ENCODE measurements around the gene MUC20. TPM values are rescaled to one million over a fixed set of nuclear protein-coding genes. Genes with fewer than 3 reads are reported as not detected.

Gene MUC20
- total and polyA plus RNA-seq, 2 experiments from 2014 or later = 0.29 TPM; not detected in 1

DNA sequence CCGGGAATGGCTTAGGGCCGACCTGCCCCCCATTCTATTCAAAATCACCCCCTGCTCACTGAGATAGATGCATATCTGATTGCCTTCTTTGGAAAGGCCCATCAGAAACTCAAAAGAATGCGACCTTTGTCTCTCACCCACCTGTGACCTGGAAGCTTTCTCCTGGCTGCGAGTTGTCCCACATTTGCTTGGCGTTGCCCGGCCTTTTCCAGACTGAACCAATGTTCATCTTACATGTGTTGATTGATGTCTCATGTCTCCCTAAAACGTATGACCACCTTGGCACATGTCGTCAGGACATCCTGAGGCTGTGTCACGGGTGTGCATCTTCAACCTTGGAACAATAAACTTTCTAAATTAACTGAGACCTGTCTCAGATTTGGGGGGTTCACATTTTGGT lies 3.4 kb upstream of the MUC20 start (continued):
- TF ChIP-seq, protein P1, sequence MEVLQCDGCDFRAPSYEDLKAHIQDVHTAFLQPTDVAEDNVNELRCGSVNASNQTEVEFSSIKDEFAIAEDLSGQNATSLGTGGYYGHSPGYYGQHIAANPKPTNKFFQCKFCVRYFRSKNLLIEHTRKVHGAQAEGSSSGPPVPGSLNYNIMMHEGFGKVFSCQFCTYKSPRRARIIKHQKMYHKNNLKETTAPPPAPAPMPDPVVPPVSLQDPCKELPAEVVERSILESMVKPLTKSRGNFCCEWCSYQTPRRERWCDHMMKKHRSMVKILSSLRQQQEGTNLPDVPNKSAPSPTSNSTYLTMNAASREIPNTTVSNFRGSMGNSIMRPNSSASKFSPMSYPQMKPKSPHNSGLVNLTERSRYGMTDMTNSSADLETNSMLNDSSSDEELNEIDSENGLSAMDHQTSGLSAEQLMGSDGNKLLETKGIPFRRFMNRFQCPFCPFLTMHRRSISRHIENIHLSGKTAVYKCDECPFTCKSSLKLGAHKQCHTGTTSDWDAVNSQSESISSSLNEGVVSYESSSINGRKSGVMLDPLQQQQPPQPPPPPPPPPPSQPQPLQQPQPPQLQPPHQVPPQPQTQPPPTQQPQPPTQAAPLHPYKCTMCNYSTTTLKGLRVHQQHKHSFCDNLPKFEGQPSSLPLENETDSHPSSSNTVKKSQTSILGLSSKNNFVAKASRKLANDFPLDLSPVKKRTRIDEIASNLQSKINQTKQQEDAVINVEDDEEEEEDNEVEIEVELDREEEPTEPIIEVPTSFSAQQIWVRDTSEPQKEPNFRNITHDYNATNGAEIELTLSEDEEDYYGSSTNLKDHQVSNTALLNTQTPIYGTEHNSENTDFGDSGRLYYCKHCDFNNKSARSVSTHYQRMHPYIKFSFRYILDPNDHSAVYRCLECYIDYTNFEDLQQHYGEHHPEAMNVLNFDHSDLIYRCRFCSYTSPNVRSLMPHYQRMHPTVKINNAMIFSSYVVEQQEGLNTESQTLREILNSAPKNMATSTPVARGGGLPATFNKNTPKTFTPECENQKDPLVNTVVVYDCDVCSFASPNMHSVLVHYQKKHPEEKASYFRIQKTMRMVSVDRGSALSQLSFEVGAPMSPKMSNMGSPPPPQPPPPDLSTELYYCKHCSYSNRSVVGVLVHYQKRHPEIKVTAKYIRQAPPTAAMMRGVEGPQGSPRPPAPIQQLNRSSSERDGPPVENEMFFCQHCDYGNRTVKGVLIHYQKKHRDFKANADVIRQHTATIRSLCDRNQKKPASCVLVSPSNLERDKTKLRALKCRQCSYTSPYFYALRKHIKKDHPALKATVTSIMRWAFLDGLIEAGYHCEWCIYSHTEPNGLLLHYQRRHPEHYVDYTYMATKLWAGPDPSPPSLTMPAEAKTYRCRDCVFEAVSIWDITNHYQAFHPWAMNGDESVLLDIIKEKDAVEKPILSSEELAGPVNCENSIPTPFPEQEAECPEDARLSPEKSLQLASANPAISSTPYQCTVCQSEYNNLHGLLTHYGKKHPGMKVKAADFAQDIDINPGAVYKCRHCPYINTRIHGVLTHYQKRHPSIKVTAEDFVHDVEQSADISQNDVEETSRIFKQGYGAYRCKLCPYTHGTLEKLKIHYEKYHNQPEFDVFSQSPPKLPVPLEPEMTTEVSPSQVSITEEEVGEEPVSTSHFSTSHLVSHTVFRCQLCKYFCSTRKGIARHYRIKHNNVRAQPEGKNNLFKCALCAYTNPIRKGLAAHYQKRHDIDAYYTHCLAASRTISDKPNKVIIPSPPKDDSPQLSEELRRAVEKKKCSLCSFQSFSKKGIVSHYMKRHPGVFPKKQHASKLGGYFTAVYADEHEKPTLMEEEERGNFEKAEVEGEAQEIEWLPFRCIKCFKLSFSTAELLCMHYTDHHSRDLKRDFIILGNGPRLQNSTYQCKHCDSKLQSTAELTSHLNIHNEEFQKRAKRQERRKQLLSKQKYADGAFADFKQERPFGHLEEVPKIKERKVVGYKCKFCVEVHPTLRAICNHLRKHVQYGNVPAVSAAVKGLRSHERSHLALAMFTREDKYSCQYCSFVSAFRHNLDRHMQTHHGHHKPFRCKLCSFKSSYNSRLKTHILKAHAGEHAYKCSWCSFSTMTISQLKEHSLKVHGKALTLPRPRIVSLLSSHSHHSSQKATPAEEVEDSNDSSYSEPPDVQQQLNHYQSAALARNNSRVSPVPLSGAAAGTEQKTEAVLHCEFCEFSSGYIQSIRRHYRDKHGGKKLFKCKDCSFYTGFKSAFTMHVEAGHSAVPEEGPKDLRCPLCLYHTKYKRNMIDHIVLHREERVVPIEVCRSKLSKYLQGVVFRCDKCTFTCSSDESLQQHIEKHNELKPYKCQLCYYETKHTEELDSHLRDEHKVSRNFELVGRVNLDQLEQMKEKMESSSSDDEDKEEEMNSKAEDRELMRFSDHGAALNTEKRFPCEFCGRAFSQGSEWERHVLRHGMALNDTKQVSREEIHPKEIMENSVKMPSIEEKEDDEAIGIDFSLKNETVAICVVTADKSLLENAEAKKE (CRISPR knock-in tag; IDR thresholded peaks at IDR 0.05) = no peak

DNA sequence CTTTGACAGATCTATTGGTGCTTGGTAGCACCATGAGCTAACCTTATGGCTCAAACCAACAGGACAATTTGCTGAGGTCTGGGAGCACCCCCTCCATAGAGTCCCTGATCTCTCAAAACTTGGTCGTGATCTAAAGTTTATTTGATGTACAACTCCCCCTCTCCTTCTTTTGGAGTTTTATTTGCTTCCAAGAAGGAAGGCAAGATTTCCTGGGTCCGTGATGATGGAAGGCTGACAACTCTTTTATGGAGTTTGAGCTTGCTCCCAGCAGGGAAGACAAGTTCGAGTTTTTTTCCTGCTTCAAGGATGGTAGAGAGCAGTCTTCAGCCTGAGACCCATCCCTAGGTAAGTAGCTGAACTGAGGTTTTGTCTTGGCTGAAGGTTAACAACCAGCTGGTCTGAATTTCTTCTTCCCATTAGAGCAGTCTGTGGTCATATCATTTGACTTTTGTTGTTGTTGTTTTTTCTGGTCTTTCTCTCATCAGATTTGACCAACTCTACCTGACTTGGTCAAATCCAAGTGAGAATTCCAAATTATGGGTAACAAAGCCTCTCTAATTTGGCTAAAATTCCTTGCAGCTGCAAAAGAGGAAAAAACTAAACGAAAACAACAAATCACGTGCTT lies 2.8 kb upstream of the MUC20 start:
- H3K27ac ChIP-seq (ENCODE audit: low read depth) = 0 out of 2 replicates have a peak overlapping the region, but pooled peaks have one; percentile 16
- H3K9me2 ChIP-seq (ENCODE audit: insufficient read depth) = no peaks in the 10 kb centered on the region
- H3K4me1 Mint-ChIP-seq = peaks cover 26% of the 10 kb centered on the region
- H4K20me1 ChIP-seq (replicated peaks; ENCODE audit: insufficient read depth) = no peaks in the 10 kb centered on the region
- peaks cover 6% of the 10 kb centered on the region; the same call in 1 of the 3 replicates for H3K36me3 Mint-ChIP-seq (ENCODE audit: low read depth)
- ATAC-seq (no peak), DNase-seq (ENCODE audit: low spot score) (no peak)
- H3K27me3 Mint-ChIP-seq (ENCODE audit: insufficient read depth, low read depth, poor library complexity) = peaks cover 11% of the 10 kb centered on the region
- H3K4me2 ChIP-seq = no peak overlapping the region
- no peak overlapping the region for H3K4me3 Mint-ChIP-seq
- no peaks in the 10 kb centered on the region for H3K27me3 ChIP-seq (ENCODE audit: insufficient read depth)
- H3K4me1 ChIP-seq (ENCODE audit: insufficient read depth) = peaks cover 22% of the 10 kb centered on the region
- no peak overlapping the region for H3K27ac Mint-ChIP-seq
- TF ChIP-seq, protein P2, sequence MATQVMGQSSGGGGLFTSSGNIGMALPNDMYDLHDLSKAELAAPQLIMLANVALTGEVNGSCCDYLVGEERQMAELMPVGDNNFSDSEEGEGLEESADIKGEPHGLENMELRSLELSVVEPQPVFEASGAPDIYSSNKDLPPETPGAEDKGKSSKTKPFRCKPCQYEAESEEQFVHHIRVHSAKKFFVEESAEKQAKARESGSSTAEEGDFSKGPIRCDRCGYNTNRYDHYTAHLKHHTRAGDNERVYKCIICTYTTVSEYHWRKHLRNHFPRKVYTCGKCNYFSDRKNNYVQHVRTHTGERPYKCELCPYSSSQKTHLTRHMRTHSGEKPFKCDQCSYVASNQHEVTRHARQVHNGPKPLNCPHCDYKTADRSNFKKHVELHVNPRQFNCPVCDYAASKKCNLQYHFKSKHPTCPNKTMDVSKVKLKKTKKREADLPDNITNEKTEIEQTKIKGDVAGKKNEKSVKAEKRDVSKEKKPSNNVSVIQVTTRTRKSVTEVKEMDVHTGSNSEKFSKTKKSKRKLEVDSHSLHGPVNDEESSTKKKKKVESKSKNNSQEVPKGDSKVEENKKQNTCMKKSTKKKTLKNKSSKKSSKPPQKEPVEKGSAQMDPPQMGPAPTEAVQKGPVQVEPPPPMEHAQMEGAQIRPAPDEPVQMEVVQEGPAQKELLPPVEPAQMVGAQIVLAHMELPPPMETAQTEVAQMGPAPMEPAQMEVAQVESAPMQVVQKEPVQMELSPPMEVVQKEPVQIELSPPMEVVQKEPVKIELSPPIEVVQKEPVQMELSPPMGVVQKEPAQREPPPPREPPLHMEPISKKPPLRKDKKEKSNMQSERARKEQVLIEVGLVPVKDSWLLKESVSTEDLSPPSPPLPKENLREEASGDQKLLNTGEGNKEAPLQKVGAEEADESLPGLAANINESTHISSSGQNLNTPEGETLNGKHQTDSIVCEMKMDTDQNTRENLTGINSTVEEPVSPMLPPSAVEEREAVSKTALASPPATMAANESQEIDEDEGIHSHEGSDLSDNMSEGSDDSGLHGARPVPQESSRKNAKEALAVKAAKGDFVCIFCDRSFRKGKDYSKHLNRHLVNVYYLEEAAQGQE (IDR thresholded peaks at IDR 0.05; ENCODE audit: unreplicated experiment) = no peak
- TF ChIP-seq STAT1 (IDR thresholded peaks at IDR 0.05; ENCODE audit: unreplicated experiment) = no peak
- TF ChIP-seq, protein P3, sequence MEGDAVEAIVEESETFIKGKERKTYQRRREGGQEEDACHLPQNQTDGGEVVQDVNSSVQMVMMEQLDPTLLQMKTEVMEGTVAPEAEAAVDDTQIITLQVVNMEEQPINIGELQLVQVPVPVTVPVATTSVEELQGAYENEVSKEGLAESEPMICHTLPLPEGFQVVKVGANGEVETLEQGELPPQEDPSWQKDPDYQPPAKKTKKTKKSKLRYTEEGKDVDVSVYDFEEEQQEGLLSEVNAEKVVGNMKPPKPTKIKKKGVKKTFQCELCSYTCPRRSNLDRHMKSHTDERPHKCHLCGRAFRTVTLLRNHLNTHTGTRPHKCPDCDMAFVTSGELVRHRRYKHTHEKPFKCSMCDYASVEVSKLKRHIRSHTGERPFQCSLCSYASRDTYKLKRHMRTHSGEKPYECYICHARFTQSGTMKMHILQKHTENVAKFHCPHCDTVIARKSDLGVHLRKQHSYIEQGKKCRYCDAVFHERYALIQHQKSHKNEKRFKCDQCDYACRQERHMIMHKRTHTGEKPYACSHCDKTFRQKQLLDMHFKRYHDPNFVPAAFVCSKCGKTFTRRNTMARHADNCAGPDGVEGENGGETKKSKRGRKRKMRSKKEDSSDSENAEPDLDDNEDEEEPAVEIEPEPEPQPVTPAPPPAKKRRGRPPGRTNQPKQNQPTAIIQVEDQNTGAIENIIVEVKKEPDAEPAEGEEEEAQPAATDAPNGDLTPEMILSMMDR (conservative IDR thresholded peaks at IDR 0.05; ENCODE audit: low read depth in 2 of 2) = no peak
- no peak for TF ChIP-seq NANOG (IDR thresholded peaks at IDR 0.05; ENCODE audit: borderline replicate concordance)
- no peak for TF ChIP-seq EZH2 (IDR thresholded peaks at IDR 0.05; ENCODE audit: low read depth, unreplicated experiment)
- no peak for TF ChIP-seq ZNF114 (CRISPR knock-in tag; IDR thresholded peaks at IDR 0.05)
- TF ChIP-seq CREB1 (CRISPR knock-in tag; IDR thresholded peaks at IDR 0.05; ENCODE audit: low read depth) = no peak
- TF ChIP-seq JUNB (IDR thresholded peaks at IDR 0.05; ENCODE audit: unreplicated experiment) = no peak
- TF ChIP-seq EZH2phosphoT487 (IDR thresholded peaks at IDR 0.05; ENCODE audit: unreplicated experiment) = no peak
- H3K36me3 ChIP-seq (ENCODE audit: insufficient read depth) = no peaks in the 10 kb centered on the region
- H3K4me3 ChIP-seq = no peak overlapping the region
- peaks cover 9% of the 10 kb centered on the region for H3K9me3 Mint-ChIP-seq
- no peaks in the 10 kb centered on the region for H3F3A ChIP-seq (replicated peaks; ENCODE audit: low read depth)
- no peaks in the 10 kb centered on the region for H3K79me2 ChIP-seq (replicated peaks; ENCODE audit: insufficient read depth)
- peak overlapping the region; percentile 61; the same call in 1 of the 2 replicates for H2AFZ ChIP-seq
